ENCODE data around the gene SMIM44. TPM values are rescaled to one million over a fixed set of nuclear protein-coding genes. Genes with fewer than 3 reads are reported as not detected.

SMIM44 gene
- total RNA-seq, 4 donors from 2014 or later: not detected

- no peak for DNase-seq (ENCODE audit: low spot score)
- no peak for TF ChIP-seq CTCF (IDR thresholded peaks at IDR 0.05)
- no peak for ATAC-seq (ENCODE audit: low FRiP score)
Observed at GRCh38 chr19:3459965-3460582, 23.2 kb downstream of the SMIM44 start.

- TF ChIP-seq CTCF (IDR thresholded peaks at IDR 0.05): no peak
- peak; percentile 78 for ATAC-seq (ENCODE audit: low FRiP score)
- DNase-seq (ENCODE audit: low spot score): peak; percentile 51
Observed at GRCh38 chr19:3459089-3459881, 24.0 kb downstream of the SMIM44 start.

GRCh38 chr19:3458229-3459088 is 24.8 kb downstream of the SMIM44 start:
- DNase-seq (ENCODE audit: low spot score) (no peak), ATAC-seq (ENCODE audit: low FRiP score) (peak; percentile 1)
- no peak for TF ChIP-seq CTCF (IDR thresholded peaks at IDR 0.05)

GRCh38 chr19:3457528-3458228 is 25.6 kb downstream of the SMIM44 start:
- DNase-seq (ENCODE audit: low spot score): no peak
- no peak for ATAC-seq (ENCODE audit: low FRiP score)
- no peak for TF ChIP-seq CTCF (IDR thresholded peaks at IDR 0.05)

DNA sequence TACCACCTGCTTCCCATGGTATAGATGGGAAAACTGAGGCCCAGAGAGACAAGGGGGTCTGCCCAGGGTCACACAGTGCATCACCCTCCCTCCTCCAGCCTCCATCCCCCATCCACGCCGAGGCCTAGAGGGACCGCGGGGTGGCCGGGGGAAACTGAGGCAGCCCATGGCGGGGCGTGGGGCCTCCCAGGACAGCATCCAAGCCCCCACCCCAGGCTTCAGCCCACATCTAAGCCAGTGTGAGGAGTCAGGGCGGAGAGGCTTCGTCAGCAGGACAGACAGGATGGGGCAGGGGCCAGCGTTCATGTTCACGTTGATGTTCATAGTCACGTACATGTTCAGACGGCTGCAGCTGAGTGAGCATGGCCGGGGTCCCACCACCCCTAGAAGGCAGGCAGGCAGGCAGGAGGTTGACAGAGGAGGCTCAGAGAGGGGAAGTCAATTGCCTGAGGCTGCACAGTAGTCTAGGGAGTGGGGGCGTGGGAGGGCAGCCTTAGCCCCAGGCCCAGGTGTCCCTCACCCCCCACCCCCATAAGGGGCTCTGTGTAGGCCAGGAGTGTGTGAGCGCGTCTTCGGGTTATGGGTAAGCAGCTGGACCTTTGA is 26.2 kb downstream of the SMIM44 start:
- ATAC-seq (ENCODE audit: low FRiP score): no peak

More for the DNA sequence above, 26.2 kb downstream of the SMIM44 start:
- TF ChIP-seq CTCF (IDR thresholded peaks at IDR 0.05): no peak
- no peak for DNase-seq (ENCODE audit: low spot score)

All from omental fat pad (tissue), 4 donors.